ENCODE data around the gene B9D2. TPM values are rescaled to one million over a fixed set of nuclear protein-coding genes. Genes with fewer than 3 reads are reported as not detected.
"Not testable (repeated sequence)": the region's sequence is repeated elsewhere in the genome, so short reads cannot be mapped to it uniquely, and the experiment has no call there.

The B9D2 gene
- total RNA-seq, 2 experiments from 2014 or later = 3.5 to 4.1 TPM

DNA sequence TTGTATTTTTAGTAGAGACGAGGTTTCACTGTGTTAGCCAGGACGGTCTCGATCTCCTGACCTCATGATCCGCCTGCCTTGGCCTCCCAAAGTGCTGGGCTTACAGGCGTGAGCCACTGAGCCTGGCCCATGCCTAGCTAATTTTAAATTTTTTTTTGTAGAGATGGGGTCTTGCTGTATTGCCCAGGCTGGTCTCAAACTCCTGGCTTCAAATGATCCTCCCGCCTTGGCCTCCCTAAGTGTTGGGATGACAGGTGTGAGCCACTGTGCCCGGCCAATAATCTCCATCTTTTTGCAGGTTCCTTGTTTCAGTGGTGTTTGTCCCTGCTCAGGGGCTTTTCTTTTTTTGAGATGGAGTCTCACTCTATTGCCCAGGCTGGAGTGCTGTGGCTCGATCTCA is 17.6 kb upstream of the B9D2 start:
- CTCF ChIA-PET = interaction anchor here (0.6 to 1.0 kb wide), 3 partner anchors 11 to 494 kb away, joined by 3 to 5 read pairs (median 3); no protein-coding TSS in a partner anchor
- H3K36me3 Mint-ChIP-seq (ENCODE audit: low read depth); intact Hi-C loops (cut with micrococcal nuclease); H3K4me3 Mint-ChIP-seq; H3K4me1 Mint-ChIP-seq (ENCODE audit: low read depth); H3K9me3 Mint-ChIP-seq; DNase-seq; H3K27me3 Mint-ChIP-seq (ENCODE audit: low read depth); H3K27ac Mint-ChIP-seq: not testable (repeated sequence)

DNA sequence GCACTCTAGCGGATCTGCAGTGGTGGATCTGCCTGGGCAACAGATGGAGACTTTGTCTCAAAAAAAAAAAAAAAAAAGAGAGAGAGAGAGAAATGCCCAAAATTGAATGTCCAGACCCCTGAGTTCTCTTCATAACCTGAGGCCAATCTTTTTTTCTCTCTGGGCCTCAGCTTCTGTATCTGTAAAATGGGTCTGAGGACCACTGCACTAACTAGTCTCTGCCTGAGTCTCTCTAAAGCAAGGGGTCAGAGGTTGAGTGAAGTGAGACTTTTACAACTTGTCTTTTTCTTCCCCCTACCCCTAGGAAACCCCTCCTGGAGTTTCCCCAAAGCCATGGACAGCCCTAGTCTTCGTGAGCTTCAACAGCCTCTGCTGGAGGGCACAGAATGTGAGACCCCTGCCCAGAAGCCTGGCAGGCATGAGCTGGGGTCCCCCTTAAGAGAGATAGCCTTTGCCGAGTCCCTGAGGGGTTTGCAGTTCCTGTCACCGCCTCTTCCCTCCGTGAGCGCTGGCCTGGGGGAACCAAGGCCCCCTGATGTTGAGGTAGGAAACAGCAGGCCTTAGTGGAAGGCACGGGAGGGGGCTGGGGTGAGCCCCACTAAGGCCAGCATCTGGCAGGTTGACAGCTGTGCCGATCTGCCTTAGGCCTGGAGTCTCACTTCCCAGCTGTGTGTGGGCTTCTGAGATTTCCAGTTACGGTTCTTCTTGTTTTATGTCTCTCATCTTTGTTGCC is 14.2 kb upstream of the B9D2 start:
- Mint-ChIP-seq H3K4me1 (ENCODE audit: low read depth) (peaks cover 13% of the 10 kb centered on the region), H3K36me3 (ENCODE audit: low read depth) (no peaks in the 10 kb centered on the region), H3K27me3 (ENCODE audit: low read depth) (no peaks in the 10 kb centered on the region), H3K27ac (no peak overlapping the region), H3K4me3 (no peak overlapping the region), H3K9me3 (no peaks in the 10 kb centered on the region)
- DNase-seq = no peak
- CTCF ChIA-PET = interaction anchor here (0.6 to 0.8 kb wide), 2 partner anchors 77 to 471 kb away, joined by 3 to 6 read pairs; no protein-coding TSS in a partner anchor
- intact Hi-C loops (cut with micrococcal nuclease) = no loop called here

- H3K36me3 Mint-ChIP-seq (ENCODE audit: low read depth) = peaks cover 1% of the 10 kb centered on the region
- DNase-seq = peak; percentile 29
- no peaks in the 10 kb centered on the region for H3K9me3 Mint-ChIP-seq
- H3K4me3 Mint-ChIP-seq = peak overlapping the region; percentile 64
- no peaks in the 10 kb centered on the region for H3K27me3 Mint-ChIP-seq (ENCODE audit: low read depth)
- intact Hi-C loops (cut with micrococcal nuclease) = no loop called here
- H3K4me1 Mint-ChIP-seq (ENCODE audit: low read depth) = peaks cover 13% of the 10 kb centered on the region
- no peak overlapping the region for H3K27ac Mint-ChIP-seq
- CTCF ChIA-PET = interaction anchor here (1.0 kb wide), 2 partner anchors 10 to 12 kb away, joined by 3 to 4 read pairs; no protein-coding TSS in a partner anchor
Observed at GRCh38 chr19:41376998-41377365, 13.0 kb upstream of the B9D2 start.

GRCh38 chr19:41376241-41376997 is 12.5 kb upstream of the B9D2 start, which contains the start of gene TMEM91:
Gene TMEM91, plus strand, starts transcription at chr19:41376533. Its CDS starts 1,777 bp downstream, at chr19:41378310.
- DNase-seq = peak; percentile 40
- Mint-ChIP-seq H3K4me1 (ENCODE audit: low read depth) (peaks cover 14% of the 10 kb centered on the region), H3K27ac (no peak within 1 kb of the TSS), H3K9me3 (no peaks in the 10 kb centered on the region), H3K27me3 (ENCODE audit: low read depth) (no peaks in the 10 kb centered on the region), H3K36me3 (ENCODE audit: low read depth) (peaks cover 1% of the 10 kb centered on the region), H3K4me3 (peak within 1 kb of the TSS; percentile 64)
- intact Hi-C loops (cut with micrococcal nuclease) = no loop called here
- CTCF ChIA-PET = interaction anchor here (1.0 kb wide), 2 partner anchors 10 to 12 kb away, joined by 3 to 4 read pairs; no protein-coding TSS in a partner anchor

DNA sequence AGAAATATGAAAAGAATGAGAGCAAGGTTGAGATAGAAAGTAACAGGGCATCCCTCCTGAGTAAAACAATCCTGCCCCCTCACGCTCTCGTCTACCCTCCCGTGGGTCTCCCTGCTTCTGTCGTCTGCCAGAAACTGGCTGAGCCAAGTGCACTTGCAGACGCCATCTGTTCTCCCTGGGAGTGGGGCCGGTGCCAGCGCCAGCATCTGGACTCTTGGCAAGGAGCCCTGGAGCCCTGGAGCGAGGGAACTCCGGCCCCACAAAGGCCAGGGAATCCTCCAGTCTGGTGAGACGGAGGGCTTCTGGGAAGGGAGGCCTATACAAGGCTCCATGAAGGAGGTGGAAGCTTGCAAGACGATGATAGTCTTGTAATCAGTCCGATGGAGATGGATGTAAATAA is 10.0 kb upstream of the B9D2 start:
- Mint-ChIP-seq H3K4me1 (ENCODE audit: low read depth) (peaks cover 16% of the 10 kb centered on the region), H3K4me3 (no peak overlapping the region), H3K9me3 (no peaks in the 10 kb centered on the region), H3K27ac (no peak overlapping the region), H3K27me3 (ENCODE audit: low read depth) (no peaks in the 10 kb centered on the region), H3K36me3 (ENCODE audit: low read depth) (peaks cover 1% of the 10 kb centered on the region)
- CTCF ChIA-PET = no interaction called here
- no peak for DNase-seq
- intact Hi-C loops (cut with micrococcal nuclease) = no loop called here

GRCh38 chr19:41372501-41372900 is 8.6 kb upstream of the B9D2 start:
- no peak for DNase-seq
- H3K4me3 Mint-ChIP-seq = no peak overlapping the region
- no peak overlapping the region for H3K27ac Mint-ChIP-seq
- CTCF ChIA-PET = no interaction called here
- no peaks in the 10 kb centered on the region for H3K9me3 Mint-ChIP-seq
- peaks cover 16% of the 10 kb centered on the region for H3K4me1 Mint-ChIP-seq (ENCODE audit: low read depth)
- H3K27me3 Mint-ChIP-seq (ENCODE audit: low read depth) = no peaks in the 10 kb centered on the region
- intact Hi-C loops (cut with micrococcal nuclease) = no loop called here
- peaks cover 1% of the 10 kb centered on the region for H3K36me3 Mint-ChIP-seq (ENCODE audit: low read depth)

GRCh38 chr19:41371541-41371940 is 7.6 kb upstream of the B9D2 start:
- Mint-ChIP-seq H3K36me3 (ENCODE audit: low read depth) (peaks cover 1% of the 10 kb centered on the region), H3K9me3 (no peaks in the 10 kb centered on the region), H3K4me1 (ENCODE audit: low read depth) (peaks cover 9% of the 10 kb centered on the region), H3K27ac (no peak overlapping the region), H3K4me3 (no peak overlapping the region), H3K27me3 (ENCODE audit: low read depth) (no peaks in the 10 kb centered on the region)
- CTCF ChIA-PET = interaction anchor here (1.1 kb wide), 1 partner anchor 10 kb away, joined by 3 read pairs; no protein-coding TSS in a partner anchor
- DNase-seq = no peak
- intact Hi-C loops (cut with micrococcal nuclease) = no loop called here

- intact Hi-C loops (cut with micrococcal nuclease); H3K27me3 Mint-ChIP-seq (ENCODE audit: low read depth); DNase-seq; H3K4me3 Mint-ChIP-seq; H3K27ac Mint-ChIP-seq; H3K9me3 Mint-ChIP-seq; H3K36me3 Mint-ChIP-seq (ENCODE audit: low read depth): not testable (repeated sequence)
- CTCF ChIA-PET = interaction anchor here (0.8 to 1.1 kb wide), 2 partner anchors 10 to 615 kb away, joined by 3 read pairs; no protein-coding TSS in a partner anchor
- peaks cover 11% of the 10 kb centered on the region for H3K4me1 Mint-ChIP-seq (ENCODE audit: low read depth)
Observed at GRCh38 chr19:41371119-41371518, 7.2 kb upstream of the B9D2 start.

DNA sequence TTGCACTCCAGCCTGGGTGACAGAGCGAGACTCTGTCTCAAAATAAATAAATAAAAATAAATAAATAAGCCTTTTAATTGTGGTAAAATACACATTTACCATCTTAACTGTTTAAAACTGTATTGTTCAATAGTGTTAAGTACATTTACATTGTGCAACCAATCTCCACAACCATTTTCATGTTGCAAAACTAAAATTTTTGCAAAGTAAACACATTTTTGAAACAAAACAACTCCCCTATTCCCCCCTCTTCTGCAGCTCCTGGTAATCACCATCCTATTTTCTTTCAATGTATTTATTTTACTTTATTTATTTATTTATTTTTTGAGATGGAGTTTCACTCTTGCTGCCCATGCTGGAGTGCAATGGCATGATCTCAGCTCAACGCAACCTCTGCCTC is 5.8 kb upstream of the B9D2 start:
- H3K4me1 Mint-ChIP-seq (ENCODE audit: low read depth) = peaks cover 7% of the 10 kb centered on the region
- no peak overlapping the region for H3K4me3 Mint-ChIP-seq
- DNase-seq = no peak
- intact Hi-C loops (cut with micrococcal nuclease) = no loop called here
- H3K27me3 Mint-ChIP-seq (ENCODE audit: low read depth) = no peaks in the 10 kb centered on the region
- H3K36me3 Mint-ChIP-seq (ENCODE audit: low read depth) = peaks cover 1% of the 10 kb centered on the region
- no peaks in the 10 kb centered on the region for H3K9me3 Mint-ChIP-seq
- no peak overlapping the region for H3K27ac Mint-ChIP-seq
- CTCF ChIA-PET = interaction anchor here (0.6 to 1.2 kb wide), 2 partner anchors 13 to 14 kb away, joined by 3 read pairs; no protein-coding TSS in a partner anchor

DNA sequence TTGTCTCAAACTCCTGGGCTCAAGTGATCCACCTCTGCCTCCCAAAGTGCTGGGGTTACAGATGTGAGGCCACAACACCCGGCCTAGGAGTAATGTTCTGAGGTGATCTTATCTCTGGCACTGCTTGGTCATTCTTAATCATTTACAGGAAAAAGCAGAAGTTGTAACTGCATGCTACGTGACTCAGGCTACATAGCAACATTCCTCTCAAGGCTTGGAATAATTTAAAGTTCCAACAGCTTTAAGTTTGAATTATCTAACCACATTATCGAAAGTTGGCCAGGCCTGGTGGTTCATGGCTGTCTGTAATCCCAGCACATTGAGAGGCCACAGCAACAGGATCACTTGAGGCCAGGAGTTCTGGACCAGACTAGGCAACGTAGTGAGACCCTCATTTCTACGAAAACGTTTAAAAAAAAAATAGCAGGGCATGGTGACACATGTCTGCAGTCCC is 3.9 kb upstream of the B9D2 start:
- Mint-ChIP-seq H3K27me3 (ENCODE audit: low read depth) (no peaks in the 10 kb centered on the region), H3K36me3 (ENCODE audit: low read depth) (peaks cover 3% of the 10 kb centered on the region), H3K9me3 (no peaks in the 10 kb centered on the region), H3K27ac (no peak overlapping the region), H3K4me3 (no peak overlapping the region), H3K4me1 (ENCODE audit: low read depth) (peaks cover 17% of the 10 kb centered on the region)
- CTCF ChIA-PET = interaction anchor here (0.6 kb wide), 2 partner anchors 58 to 80 kb away, joined by 3 read pairs; partner anchors contain the start of gene CCDC97
- intact Hi-C loops (cut with micrococcal nuclease) = no loop called here
- no peak for DNase-seq

- H3K27ac Mint-ChIP-seq = no peak overlapping the region
- DNase-seq = peak; percentile 33
- intact Hi-C loops (cut with micrococcal nuclease) = no loop called here
- no peak overlapping the region for H3K4me3 Mint-ChIP-seq
- no peaks in the 10 kb centered on the region for H3K27me3 Mint-ChIP-seq (ENCODE audit: low read depth)
- CTCF ChIA-PET = interaction anchor here (0.7 to 3.9 kb wide), 4 partner anchors 10 to 87 kb away, joined by 3 to 19 read pairs (median 4); no protein-coding TSS in a partner anchor
- H3K36me3 Mint-ChIP-seq (ENCODE audit: low read depth) = peaks cover 2% of the 10 kb centered on the region
- no peaks in the 10 kb centered on the region for H3K9me3 Mint-ChIP-seq
- H3K4me1 Mint-ChIP-seq (ENCODE audit: low read depth) = peaks cover 23% of the 10 kb centered on the region
Observed at GRCh38 chr19:41366089-41366488, 2.1 kb upstream of the B9D2 start.
